Inflammatory macrophage treated with lipopolysaccharide for 4 hours (primary cell): ENCODE data around the gene SH3PXD2A.
"Not testable (repeated sequence)": the region's sequence is repeated elsewhere in the genome, so short reads cannot be mapped to it uniquely, and the experiment has no call there.

Source experiments
- DNase-seq: peaks from one replicate; pipeline ENCODE4 v3.0.0-alpha.2; 2020

Gene SH3PXD2A

DNA sequence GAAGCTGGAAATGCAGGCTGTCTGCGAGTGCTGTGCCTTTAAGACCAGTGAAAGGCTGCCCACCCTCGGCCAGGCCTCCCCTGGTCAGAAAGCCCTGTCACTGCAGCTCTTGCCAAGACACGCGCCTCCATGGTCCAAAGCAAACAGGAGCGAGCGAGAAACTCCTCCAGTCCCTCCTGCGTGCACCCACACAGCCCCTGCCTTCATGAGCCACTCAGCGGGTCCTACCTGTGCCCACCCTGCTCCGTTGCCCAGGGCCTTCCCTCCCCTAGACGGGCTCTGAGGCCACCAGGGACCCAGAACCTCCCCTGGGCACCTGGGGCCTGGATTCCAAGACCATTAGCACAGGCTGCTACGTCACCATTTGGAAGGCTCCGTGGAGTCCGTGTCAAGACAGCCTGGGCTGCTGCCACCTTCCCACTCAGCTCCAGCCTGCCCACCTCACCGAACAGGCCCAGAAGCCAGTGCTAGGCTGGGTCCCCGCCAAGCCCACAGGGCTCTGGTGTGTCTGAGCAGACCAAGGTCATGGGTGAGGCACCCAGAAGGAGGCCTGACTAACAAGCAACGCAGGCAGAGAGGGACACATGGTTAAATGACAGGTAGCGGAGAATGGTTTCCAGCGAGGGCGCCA lies 217.3 kb downstream of the SH3PXD2A start:
- DNase-seq: no peak

DNA sequence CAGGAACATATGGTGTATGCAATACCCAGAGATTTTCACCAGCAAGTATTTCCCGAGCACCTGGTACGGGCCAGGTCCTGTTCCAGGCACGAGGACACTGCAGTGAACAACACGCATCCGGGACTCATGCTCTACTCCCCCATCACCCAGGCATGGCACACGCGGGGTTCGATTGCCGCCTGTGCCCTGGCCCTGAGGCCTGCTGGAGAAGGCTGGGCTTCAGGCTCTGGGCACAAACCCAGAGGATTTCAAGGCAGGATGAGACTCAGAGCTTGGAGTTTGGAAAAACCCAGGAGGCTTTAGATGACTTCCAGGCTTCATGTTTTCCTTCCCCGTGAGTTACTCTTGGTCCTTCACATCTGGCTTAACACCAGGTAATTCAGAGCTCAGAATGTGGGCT lies 218.4 kb downstream of the SH3PXD2A start:
- no peak for DNase-seq

- no peak for DNase-seq
Observed at GRCh38 chr10:103636492-103636891, 218.9 kb downstream of the SH3PXD2A start.

GRCh38 chr10:103635580-103635979 lies 219.8 kb downstream of the SH3PXD2A start:
- DNase-seq: no peak

- no peak for DNase-seq
Observed at GRCh38 chr10:103633846-103634245, 221.5 kb downstream of the SH3PXD2A start.

DNA sequence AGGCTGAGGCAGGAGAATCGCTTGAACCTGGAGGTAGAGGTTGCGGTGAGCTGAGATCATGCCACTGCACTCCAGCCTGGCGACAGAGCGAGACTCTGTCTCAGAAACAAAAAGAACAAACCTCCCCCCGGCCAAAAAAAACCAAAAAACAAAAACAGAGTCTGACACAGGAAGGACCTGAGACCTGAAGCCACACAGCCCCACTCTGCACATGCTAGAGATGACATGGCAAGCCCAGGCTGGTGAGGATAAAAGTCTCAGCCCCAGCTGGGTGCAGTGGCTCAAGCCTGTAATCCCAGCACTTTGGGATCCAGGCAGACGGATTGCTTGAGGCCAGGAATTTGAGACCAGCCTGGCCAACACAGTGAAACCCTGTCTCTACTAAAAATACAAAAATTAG lies 222.5 kb downstream of the SH3PXD2A start:
- not testable (repeated sequence) for DNase-seq

- no peak for DNase-seq
Observed at GRCh38 chr10:103632247-103632642, 223.1 kb downstream of the SH3PXD2A start.

DNA sequence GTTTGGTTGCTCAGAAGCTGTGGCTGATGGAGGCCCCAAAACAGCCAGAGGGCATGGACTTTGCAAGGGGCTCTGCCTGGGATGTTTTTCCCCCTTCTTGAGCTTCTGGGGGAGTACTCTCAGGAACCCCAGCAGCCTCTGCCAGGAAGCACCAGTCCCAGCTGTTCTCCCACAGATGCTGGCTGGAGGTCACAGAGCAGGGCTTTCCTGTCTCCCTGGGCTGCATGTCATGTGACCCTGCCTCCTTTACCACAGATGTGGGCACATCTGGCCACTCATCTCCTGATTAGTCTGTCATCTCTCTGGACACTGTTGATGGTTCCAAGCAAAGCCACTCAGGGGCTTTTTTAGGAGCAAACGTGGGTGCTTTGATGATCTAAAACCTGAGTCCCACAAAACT lies 225.2 kb downstream of the SH3PXD2A start:
- DNase-seq: peak; percentile 16

- DNase-seq: no peak
Observed at GRCh38 chr10:103629581-103629980, 225.8 kb downstream of the SH3PXD2A start.

DNA sequence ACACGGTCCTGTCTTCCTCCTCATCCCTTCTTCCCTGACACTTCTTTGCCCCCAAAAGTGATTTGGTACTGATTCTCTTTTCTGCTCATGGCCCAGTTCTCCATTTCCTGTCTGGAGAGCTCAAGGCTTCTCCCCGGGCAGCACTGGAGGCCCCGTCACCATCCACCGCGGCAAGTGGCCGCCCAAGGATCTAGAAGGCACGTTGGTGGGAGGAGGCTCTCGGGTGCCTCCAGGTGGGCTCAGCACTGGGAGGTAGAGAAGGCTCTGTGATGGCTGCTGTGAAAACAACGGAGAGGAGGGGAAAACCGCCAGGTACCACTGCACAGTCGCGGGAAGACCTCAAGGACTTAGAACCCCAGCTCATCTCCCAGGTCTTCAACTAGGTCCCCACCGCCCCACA lies 227.5 kb downstream of the SH3PXD2A start:
- no peak for DNase-seq

DNA sequence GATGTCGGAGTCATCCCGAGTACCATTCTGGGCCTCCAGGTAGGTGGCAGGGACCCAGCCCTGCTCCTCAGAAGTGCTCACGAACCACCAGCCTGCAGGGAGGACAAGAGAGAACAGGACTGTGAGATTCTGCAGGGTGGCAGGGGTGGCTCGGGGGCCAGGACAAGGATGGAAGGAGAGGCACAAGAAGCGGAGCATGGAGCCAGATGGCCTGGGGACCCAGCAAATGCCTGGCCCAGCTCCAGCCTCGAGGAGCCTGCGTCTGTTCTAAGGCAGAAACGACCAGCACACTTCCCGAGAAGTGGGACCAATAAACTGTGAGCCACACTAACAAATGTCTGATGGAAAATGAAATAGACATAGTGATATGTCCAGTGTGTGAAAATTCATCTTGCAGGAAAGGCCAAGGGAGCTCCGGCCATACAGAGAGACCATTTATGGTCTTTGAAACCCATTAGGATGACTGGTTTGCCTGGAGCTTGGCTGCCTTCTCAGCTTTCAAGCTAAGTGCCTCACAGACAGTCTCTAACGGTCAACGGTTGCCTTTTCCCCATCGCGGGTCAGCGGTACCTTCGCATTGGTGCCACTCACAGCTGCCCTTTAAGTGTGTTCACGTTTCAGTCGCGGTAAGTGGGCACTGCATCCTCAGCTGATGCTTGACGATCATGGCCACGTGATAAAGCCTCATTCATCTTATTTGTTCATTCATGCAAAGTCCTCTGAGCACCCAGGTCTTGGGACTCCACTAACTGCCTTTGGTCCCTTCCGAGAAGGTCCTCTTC lies 228.1 kb downstream of the SH3PXD2A start:
- no peak for DNase-seq

DNA sequence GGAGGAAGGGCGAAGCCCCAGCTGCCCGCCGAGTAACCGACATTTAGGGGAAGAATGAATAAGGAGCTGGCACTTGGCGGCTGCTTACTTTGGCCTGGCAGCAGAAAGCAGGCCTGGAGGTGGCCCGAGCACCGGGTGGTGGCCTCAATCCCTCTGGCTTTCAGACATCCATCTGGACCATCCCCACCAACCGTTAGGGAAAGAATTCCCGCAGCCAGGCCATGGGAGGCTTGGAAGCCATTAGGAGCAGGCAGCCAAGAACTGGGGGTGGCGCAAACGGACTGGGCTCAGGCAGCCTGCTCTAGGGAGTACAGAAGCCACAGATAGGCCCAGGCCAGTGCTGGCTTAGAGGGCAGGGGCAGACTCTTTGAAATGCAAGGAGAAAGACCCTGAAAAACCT lies 229.2 kb downstream of the SH3PXD2A start:
- no peak for DNase-seq

- DNase-seq: no peak
Observed at GRCh38 chr10:103622935-103623574, 232.3 kb downstream of the SH3PXD2A start.

- DNase-seq: no peak
Observed at GRCh38 chr10:103622286-103622685, 233.1 kb downstream of the SH3PXD2A start.

GRCh38 chr10:103621783-103622125 lies 233.6 kb downstream of the SH3PXD2A start:
- DNase-seq: no peak

- no peak for DNase-seq
Observed at GRCh38 chr10:103620891-103621782, 234.2 kb downstream of the SH3PXD2A start.

DNA sequence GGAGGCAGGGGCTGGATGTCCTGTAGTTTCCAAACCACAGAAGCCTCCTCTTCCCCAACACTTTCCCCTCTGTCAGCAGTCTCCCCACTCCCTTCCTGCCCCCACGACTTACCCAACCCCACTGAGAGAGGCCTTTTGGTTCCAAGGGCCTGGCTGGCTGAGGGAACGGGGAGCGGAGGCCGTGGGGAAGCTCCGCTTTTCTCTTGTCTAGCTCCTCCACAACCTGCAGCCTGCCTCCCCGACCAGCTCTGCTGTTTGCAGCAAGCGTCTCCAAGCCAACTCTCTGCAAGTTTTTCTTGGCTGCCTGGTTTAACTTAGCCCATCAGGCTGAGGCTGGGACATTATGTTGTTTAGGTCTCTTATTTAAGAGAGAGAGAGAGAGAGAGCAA lies 235.0 kb downstream of the SH3PXD2A start:
- DNase-seq: peak; percentile 17

DNA sequence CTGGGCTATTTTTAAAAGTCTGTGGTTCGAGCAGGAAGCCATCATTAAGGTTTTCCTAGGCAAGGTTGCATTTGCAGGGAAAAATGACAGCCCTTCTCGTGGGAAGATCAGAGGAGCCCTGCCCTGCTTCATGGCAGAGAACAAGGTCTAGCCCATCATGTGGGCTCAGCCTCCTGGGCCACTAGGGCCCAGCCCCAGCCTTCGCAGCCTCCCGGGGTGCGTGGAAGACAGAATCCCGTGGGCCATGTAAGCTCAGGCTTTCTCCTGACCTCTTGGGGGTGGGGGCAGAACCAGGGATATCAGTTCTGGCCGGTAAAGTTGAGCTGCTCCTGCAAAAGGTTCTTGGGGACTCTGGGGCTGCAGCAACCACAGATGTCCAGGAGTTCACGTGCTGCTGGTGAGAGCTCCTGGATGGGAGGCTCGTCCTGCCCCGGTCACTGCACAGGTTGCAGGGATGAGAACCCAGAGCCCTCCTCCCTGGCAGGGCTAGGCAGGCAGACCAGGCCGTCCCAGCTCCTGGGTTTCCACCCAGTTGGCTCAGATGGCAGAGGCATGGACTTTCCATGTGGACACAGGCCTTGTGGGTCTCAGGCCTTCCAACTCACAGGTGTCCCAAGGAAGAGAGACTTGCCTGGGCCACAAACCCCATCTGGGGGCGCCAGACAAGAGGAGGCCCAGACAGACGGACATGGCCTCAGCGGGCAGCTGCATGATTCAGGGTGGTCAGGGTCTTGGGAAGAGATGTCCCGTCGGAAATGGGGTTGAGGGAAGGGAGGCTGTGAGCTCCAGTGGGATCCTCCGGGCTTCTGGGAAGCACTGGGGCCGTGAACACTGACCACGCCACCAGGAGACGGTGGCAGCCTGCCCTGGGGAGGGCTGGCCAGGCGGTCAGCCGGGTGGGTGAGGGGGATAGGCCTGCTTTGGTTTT lies 235.7 kb downstream of the SH3PXD2A start:
- no peak for DNase-seq

- DNase-seq: peak; percentile 33
Observed at GRCh38 chr10:103618575-103619423, 236.6 kb downstream of the SH3PXD2A start.

DNA sequence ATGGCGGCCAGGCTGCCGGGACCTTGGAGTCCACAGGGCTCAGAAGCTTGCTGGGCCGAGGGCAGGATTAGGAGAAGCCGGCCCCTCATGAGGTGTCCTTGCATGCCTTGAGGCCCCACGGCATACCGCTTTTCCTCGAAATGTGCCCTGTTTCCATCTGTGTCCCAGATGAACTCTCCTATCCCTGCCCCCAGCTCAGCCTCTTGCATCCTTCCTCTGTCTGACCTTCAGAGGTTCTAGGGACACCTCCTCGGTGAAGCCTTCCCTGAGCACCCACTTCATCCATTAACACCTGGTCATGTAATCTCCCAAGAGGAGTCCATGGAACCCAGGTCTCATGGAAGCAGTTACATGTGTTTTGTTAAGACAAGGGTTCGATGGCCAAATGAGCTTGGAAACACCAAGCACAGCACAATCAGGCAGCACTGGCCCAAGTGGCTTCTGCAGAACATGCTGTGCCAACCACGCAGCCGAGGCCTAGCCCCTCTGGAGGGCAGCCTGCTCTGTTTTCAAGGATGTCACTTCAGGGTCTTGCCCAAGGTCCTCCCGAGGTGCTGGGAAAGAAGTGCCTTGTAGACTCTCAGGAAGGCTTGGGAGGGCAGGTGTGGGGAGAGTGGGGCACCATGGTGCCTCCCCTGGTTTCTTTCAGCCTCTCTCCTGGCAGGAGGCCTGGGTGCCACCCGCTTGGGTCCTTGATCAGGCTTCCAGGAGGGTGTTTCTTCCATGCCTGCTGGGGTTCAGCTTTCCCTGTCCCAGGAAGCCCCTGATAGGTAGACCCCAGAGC lies 237.6 kb downstream of the SH3PXD2A start:
- DNase-seq: no peak
